MM.1S (cell line): ENCODE results near the gene ACO1.

Experiments used
- DNase-seq: peaks from one replicate; pipeline ENCODE4 v3.0.0-alpha.2; 2015
- H2AFZ ChIP-seq: fragments of 300-600 bp; sonication (generic); 2 replicates; pipeline ENCODE4 v1.6.0; 2016; ENCODE audit warnings: antibody characterized with exemption, low read length
- H3F3A ChIP-seq: fragments of 300-600 bp; sonication (generic); 2 replicates; pipeline ENCODE4 v1.6.1; 2016; ENCODE audit warnings: mild to moderate bottlenecking, antibody characterized with exemption, low read length, moderate library complexity, mixed read lengths; ENCODE audit not compliant: insufficient read depth
- H3K27ac ChIP-seq: fragments of 300-600 bp; sonication (generic); 2 replicates; pipeline ENCODE4 v1.5.1; 2016; ENCODE audit warnings: mild to moderate bottlenecking, low read length
- H3K27me3 ChIP-seq: fragments of 300-600 bp; sonication (generic); replicated peaks from 2 replicates; pipeline ENCODE4 v1.6.0; 2016; ENCODE audit warnings: low read length; ENCODE audit not compliant: insufficient read depth
- H3K36me3 ChIP-seq: fragments of 300-600 bp; sonication (generic); replicated peaks from 2 replicates; pipeline ENCODE4 v1.6.1; 2016; ENCODE audit warnings: mild to moderate bottlenecking, low read length, mixed read lengths; ENCODE audit not compliant: insufficient read depth
- H3K4me1 ChIP-seq: fragments of 300-600 bp; sonication (generic); 2 replicates; pipeline ENCODE4 v1.6.1; 2016; ENCODE audit warnings: low read length, mixed read lengths
- H3K4me2 ChIP-seq: fragments of 300-600 bp; sonication (generic); 2 replicates; pipeline ENCODE4 v1.6.0; 2016; ENCODE audit warnings: low read depth, low read length
- H3K4me3 ChIP-seq: fragments of 300-600 bp; sonication (generic); 2 replicates; pipeline ENCODE4 v1.5.1; 2016; ENCODE audit warnings: low read length, mixed read lengths
- H3K79me2 ChIP-seq: fragments of 300-600 bp; sonication (generic); 2 replicates; pipeline ENCODE4 v1.6.1; 2016; ENCODE audit warnings: mixed run types, low read length, mixed read lengths
- H3K9ac ChIP-seq: fragments of 300-600 bp; sonication (generic); 2 replicates; pipeline ENCODE4 v1.6.1; 2016; ENCODE audit warnings: low read length, mixed read lengths
- H3K9me2 ChIP-seq: fragments of 300-600 bp; sonication (generic); replicated peaks from 2 replicates; pipeline ENCODE4 v1.6.1; 2016; ENCODE audit warnings: mild to moderate bottlenecking, low read length, mixed read lengths; ENCODE audit not compliant: insufficient read depth
- H3K9me3 ChIP-seq: fragments of 300-600 bp; sonication (generic); replicated peaks from 2 replicates; pipeline ENCODE4 v1.6.1; 2016; ENCODE audit warnings: mild to moderate bottlenecking, low read length, mixed read lengths; ENCODE audit not compliant: insufficient read depth
- H4K20me1 ChIP-seq: fragments of 300-600 bp; sonication (generic); 2 replicates; pipeline ENCODE4 v1.6.1; 2016; ENCODE audit warnings: mild to moderate bottlenecking, low read length, moderate library complexity, mixed read lengths; ENCODE audit not compliant: insufficient read depth
- CTCF ChIP-seq: fragments of 300-600 bp; sonication (generic); IDR thresholded peaks from 2 replicates; pipeline ENCODE4 v1.5.1; 2016; ENCODE audit warnings: antibody characterized with exemption, low read length, mixed read lengths
- EZH2 ChIP-seq: fragments of 300-600 bp; sonication (generic); optimal IDR thresholded peaks from 2 replicates; pipeline ENCODE3; 2017; ENCODE audit warnings: low read depth, mild to moderate bottlenecking, antibody characterized with exemption, low read length, mixed read lengths
- EZH2phosphoT487 ChIP-seq: fragments of 300-600 bp; sonication (generic); IDR thresholded peaks from 2 replicates; pipeline ENCODE4 v1.6.1; 2018; ENCODE audit warnings: antibody characterized with exemption, low read length

ACO1 gene

GRCh38 chr9:32463500-32464293 lies 79.3 kb downstream of the ACO1 start:
- no peak overlapping the region for H3K9ac ChIP-seq
- no peaks in the 10 kb centered on the region for H3K79me2 ChIP-seq
- no peaks in the 10 kb centered on the region for H3F3A ChIP-seq
- no peaks in the 10 kb centered on the region for H4K20me1 ChIP-seq
- no peak overlapping the region for H3K4me2 ChIP-seq
- no peak for DNase-seq
- TF ChIP-seq EZH2phosphoT487 (no peak), EZH2 (no peak), CTCF (no peak)
- H3K9me2 ChIP-seq: no peaks in the 10 kb centered on the region
- H3K9me3 ChIP-seq: no peaks in the 10 kb centered on the region
- H2AFZ ChIP-seq: no peak overlapping the region
- H3K27ac ChIP-seq: no peak overlapping the region
- H3K36me3 ChIP-seq: no peaks in the 10 kb centered on the region
- H3K4me1 ChIP-seq: no peaks in the 10 kb centered on the region
- H3K4me3 ChIP-seq: no peak overlapping the region
- H3K27me3 ChIP-seq: no peaks in the 10 kb centered on the region

GRCh38 chr9:32468740-32469139 lies 84.3 kb downstream of the ACO1 start:
- no peak for TF ChIP-seq CTCF
- no peak for TF ChIP-seq EZH2
- TF ChIP-seq EZH2phosphoT487: no peak
- Histone ChIP-seq H4K20me1 (no peaks in the 10 kb centered on the region), H2AFZ (no peak overlapping the region), H3F3A (no peaks in the 10 kb centered on the region), H3K79me2 (no peaks in the 10 kb centered on the region), H3K9me3 (no peaks in the 10 kb centered on the region), H3K9ac (no peak overlapping the region), H3K9me2 (no peaks in the 10 kb centered on the region), H3K4me1 (no peaks in the 10 kb centered on the region), H3K4me3 (no peak overlapping the region), H3K27ac (no peak overlapping the region), H3K4me2 (no peak overlapping the region), H3K27me3 (no peaks in the 10 kb centered on the region), H3K36me3 (no peaks in the 10 kb centered on the region)
- no peak for DNase-seq

- H3K9me2 ChIP-seq: no peaks in the 10 kb centered on the region
- H3K4me3 ChIP-seq: no peak overlapping the region
- no peaks in the 10 kb centered on the region for H3K4me1 ChIP-seq
- H3F3A ChIP-seq: no peaks in the 10 kb centered on the region
- TF ChIP-seq EZH2: no peak
- no peak overlapping the region for H2AFZ ChIP-seq
- no peaks in the 10 kb centered on the region for H3K36me3 ChIP-seq
- H3K9ac ChIP-seq: no peak overlapping the region
- H3K27ac ChIP-seq: no peak overlapping the region
- no peak for DNase-seq
- no peaks in the 10 kb centered on the region for H3K9me3 ChIP-seq
- no peaks in the 10 kb centered on the region for H3K79me2 ChIP-seq
- no peaks in the 10 kb centered on the region for H4K20me1 ChIP-seq
- no peaks in the 10 kb centered on the region for H3K27me3 ChIP-seq
- no peak overlapping the region for H3K4me2 ChIP-seq
Observed at GRCh38 chr9:32472344-32472743, 87.9 kb downstream of the ACO1 start.

GRCh38 chr9:32483343-32483742 lies 98.9 kb downstream of the ACO1 start:
- no peak for DNase-seq
- no peaks in the 10 kb centered on the region for H3K36me3 ChIP-seq
- no peaks in the 10 kb centered on the region for H3K9me3 ChIP-seq

More at GRCh38 chr9:32483343-32483742, 98.9 kb downstream of the ACO1 start:
- H3K4me2 ChIP-seq: no peak overlapping the region
- no peaks in the 10 kb centered on the region for H3F3A ChIP-seq
- TF ChIP-seq CTCF (no peak), EZH2phosphoT487 (no peak)
- no peaks in the 10 kb centered on the region for H3K9me2 ChIP-seq
- no peak overlapping the region for H3K4me3 ChIP-seq
- no peaks in the 10 kb centered on the region for H3K27me3 ChIP-seq
- H4K20me1 ChIP-seq: no peaks in the 10 kb centered on the region
- H3K79me2 ChIP-seq: no peaks in the 10 kb centered on the region
- H3K27ac ChIP-seq: no peak overlapping the region
- no peaks in the 10 kb centered on the region for H3K4me1 ChIP-seq
- H3K9ac ChIP-seq: no peak overlapping the region
- H2AFZ ChIP-seq: no peak overlapping the region
